Liver (tissue), 9 donors: ENCODE measurements around the gene HIVEP3. TPM values are rescaled to one million over a fixed set of nuclear protein-coding genes. Genes with fewer than 3 reads are reported as not detected.

Experiments used
- DNase-seq: peaks from one replicate; pipeline ENCODE4 v3.0.0-alpha.2; 2017; ENCODE audit warnings: low spot score
- H3K27ac ChIP-seq, 2 donors: one replicate each; pipeline ENCODE4 v1.7.0; 2013; ENCODE audit warnings: inconsistent platforms in 2 of 2, low read length in 2 of 2, control low read depth in 1 of 2, low read depth in 1 of 2, mild to moderate bottlenecking in 1 of 2
- H3K27me3 ChIP-seq, 4 donors: one replicate each; pipeline versions ENCODE4 v1.6.1 to v1.7.0; 2013; ENCODE audit warnings: low read length in 3 of 4, inconsistent platforms in 1 of 4, mild to moderate bottlenecking in 1 of 4, moderate library complexity in 1 of 4; ENCODE audit not compliant: control insufficient read depth in 4 of 4, insufficient read depth in 4 of 4
- H3K36me3 ChIP-seq, 4 donors: one replicate each; pipeline versions ENCODE4 v1.6.1 to v1.7.0; 2013; ENCODE audit warnings: low read length in 3 of 4, mild to moderate bottlenecking in 3 of 4, low read depth in 1 of 4, moderate library complexity in 1 of 4; ENCODE audit not compliant: control insufficient read depth in 4 of 4, insufficient read depth in 3 of 4
- H3K4me1 ChIP-seq, 4 donors: one replicate each; pipeline versions ENCODE4 v1.6.1 to v1.7.0; 2013; ENCODE audit warnings: low read length in 3 of 4, mild to moderate bottlenecking in 3 of 4, moderate library complexity in 1 of 4; ENCODE audit not compliant: control insufficient read depth in 4 of 4, insufficient read depth in 4 of 4
- H3K4me3 ChIP-seq, 3 donors: one replicate each; pipeline versions ENCODE4 v1.6.1 to v1.7.0; 2013; ENCODE audit warnings: low read length in 3 of 3, control low read depth in 1 of 3, low read depth in 1 of 3, mild to moderate bottlenecking in 1 of 3
- H3K9ac ChIP-seq, 2 donors: one replicate each; pipeline ENCODE4 v1.7.0; 2013; ENCODE audit warnings: low read length in 2 of 2, mild to moderate bottlenecking in 2 of 2, moderate library complexity in 2 of 2, control low read depth in 1 of 2, low read depth in 1 of 2
- H3K9me3 ChIP-seq, 4 donors: one replicate each; pipeline versions ENCODE4 v1.6.1 to v1.7.0; 2013; ENCODE audit warnings: low read length in 3 of 4; ENCODE audit not compliant: control insufficient read depth in 4 of 4
- GABPA ChIP-seq, 2 donors: IDR thresholded peaks in 1 of 2; conservative IDR thresholded peaks in 1 of 2; 2 replicates each; pipeline ENCODE4 v1.6.1; 2016; ENCODE audit warnings: antibody characterized with exemption in 2 of 2, mild to moderate bottlenecking in 1 of 2, moderate library complexity in 1 of 2
- JUND ChIP-seq, 2 donors: IDR thresholded peaks; 2 replicates each; pipeline ENCODE4 v1.6.1; 2016; ENCODE audit warnings: antibody characterized with exemption in 2 of 2
- NR2F2 ChIP-seq: IDR thresholded peaks from 2 replicates; pipeline ENCODE4 v1.6.1; 2016; ENCODE audit warnings: antibody characterized with exemption
- SP1 ChIP-seq: IDR thresholded peaks from 2 replicates; pipeline ENCODE4 v1.6.1; 2018; ENCODE audit warnings: antibody characterized with exemption, mild to moderate bottlenecking
- YY1 ChIP-seq: IDR thresholded peaks from 2 replicates; pipeline ENCODE4 v1.6.1; 2016; ENCODE audit warnings: antibody characterized with exemption, mild to moderate bottlenecking
- WGBS: extraction: QIAGEN DNeasy Blood & Tissue Kit; methylation state at CpG from one replicate; pipeline ENCODE4 v1.1.7; 2013; 5-methylcytosine and 5-hydroxymethylcytosine counted together
- polyA plus RNA-seq, 2 donors: library from polyadenylated mRNA; stranded (reverse) in 1 of 2; unstranded in 1 of 2; fragments of 200-250 nt in 1 of 2; fragments of >200 nt in 1 of 2; fragmentation: Nextera tagmentation in 1 of 2; extraction: Ambion mirVana in 1 of 2; gene quantifications; one replicate each; pipeline versions ENCODE4 v1.2.1 to v1.2.3, GENCODE V29; 2013 to 2015
- total RNA-seq, 2 donors: library from RNA; depleted of rRNA; stranded (reverse); fragments of >200 nt; gene quantifications; one replicate each; pipeline ENCODE4 v1.2.3, GENCODE V29; 2014
- TF ChIP-seq, protein P1 (sequence below): IDR thresholded peaks from 2 replicates; pipeline ENCODE4 v1.6.1; 2016; ENCODE audit warnings: antibody characterized with exemption, mild to moderate bottlenecking
- TF ChIP-seq, protein P2 (sequence below): IDR thresholded peaks from 2 replicates; pipeline ENCODE4 v1.6.1; 2016; ENCODE audit warnings: antibody characterized with exemption
- TF ChIP-seq, protein P3 (sequence below): IDR thresholded peaks from 2 replicates; pipeline ENCODE4 v1.6.1; 2016; ENCODE audit warnings: antibody characterized with exemption
- TF ChIP-seq, protein P4 (sequence below): fragments of 150-350 bp; IDR thresholded peaks from 2 replicates; pipeline ENCODE4 v1.5.1; 2017; ENCODE audit warnings: improper control_type of control experiment, low read depth, low read length; ENCODE audit not compliant: missing input control
- donor health status: healthy.
- donor health status: healthy.
- donor health status: healthy.
- donor health status: healthy.
- donor health status: healthy.

The HIVEP3 gene
- total and polyA plus RNA-seq, 4 donors = 0.93 to 1.6 (median 1.4) TPM

DNA sequence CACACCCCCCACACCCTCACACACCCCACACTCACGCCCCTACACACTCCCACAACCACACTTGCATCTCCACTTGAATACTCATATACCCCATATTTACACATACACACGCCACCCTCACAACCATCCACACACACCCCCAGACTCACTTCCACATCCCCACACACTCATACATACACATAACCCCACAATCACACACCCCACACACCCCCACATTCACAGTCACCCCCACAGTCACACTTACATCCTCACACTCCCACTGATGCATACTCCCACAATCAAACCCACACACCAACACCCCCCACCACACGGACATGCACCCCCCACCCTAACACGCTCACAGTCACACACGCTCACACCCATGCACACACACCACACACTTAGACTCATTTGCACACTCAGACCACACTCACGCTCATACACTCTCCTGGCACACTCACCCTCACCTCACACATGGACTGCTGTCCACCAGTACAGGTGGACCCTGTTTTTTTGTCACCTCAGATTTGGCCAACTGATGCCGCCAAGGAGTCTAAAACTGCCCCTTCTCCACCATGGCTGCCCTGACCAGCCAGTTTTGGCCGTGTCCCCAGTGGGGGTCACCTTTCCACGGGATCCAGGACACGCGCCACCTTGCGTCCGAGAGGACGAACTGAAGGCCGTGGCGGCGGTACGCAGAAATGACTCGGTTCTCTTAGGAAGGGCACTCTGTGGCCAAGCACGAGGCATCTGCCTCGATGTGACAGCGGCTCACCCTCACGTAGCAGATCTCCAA is 388.9 kb downstream of the HIVEP3 start:
- 92% methylated on average over 23 of the region's 23 CpGs for WGBS
- no peak for DNase-seq
- TF ChIP-seq JUND (IDR thresholded peaks at IDR 0.05) = no peak
- TF ChIP-seq, protein P1, sequence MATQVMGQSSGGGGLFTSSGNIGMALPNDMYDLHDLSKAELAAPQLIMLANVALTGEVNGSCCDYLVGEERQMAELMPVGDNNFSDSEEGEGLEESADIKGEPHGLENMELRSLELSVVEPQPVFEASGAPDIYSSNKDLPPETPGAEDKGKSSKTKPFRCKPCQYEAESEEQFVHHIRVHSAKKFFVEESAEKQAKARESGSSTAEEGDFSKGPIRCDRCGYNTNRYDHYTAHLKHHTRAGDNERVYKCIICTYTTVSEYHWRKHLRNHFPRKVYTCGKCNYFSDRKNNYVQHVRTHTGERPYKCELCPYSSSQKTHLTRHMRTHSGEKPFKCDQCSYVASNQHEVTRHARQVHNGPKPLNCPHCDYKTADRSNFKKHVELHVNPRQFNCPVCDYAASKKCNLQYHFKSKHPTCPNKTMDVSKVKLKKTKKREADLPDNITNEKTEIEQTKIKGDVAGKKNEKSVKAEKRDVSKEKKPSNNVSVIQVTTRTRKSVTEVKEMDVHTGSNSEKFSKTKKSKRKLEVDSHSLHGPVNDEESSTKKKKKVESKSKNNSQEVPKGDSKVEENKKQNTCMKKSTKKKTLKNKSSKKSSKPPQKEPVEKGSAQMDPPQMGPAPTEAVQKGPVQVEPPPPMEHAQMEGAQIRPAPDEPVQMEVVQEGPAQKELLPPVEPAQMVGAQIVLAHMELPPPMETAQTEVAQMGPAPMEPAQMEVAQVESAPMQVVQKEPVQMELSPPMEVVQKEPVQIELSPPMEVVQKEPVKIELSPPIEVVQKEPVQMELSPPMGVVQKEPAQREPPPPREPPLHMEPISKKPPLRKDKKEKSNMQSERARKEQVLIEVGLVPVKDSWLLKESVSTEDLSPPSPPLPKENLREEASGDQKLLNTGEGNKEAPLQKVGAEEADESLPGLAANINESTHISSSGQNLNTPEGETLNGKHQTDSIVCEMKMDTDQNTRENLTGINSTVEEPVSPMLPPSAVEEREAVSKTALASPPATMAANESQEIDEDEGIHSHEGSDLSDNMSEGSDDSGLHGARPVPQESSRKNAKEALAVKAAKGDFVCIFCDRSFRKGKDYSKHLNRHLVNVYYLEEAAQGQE = no peak
- TF ChIP-seq, protein P2, sequence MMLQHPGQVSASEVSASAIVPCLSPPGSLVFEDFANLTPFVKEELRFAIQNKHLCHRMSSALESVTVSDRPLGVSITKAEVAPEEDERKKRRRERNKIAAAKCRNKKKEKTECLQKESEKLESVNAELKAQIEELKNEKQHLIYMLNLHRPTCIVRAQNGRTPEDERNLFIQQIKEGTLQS = no peak
- no peak for TF ChIP-seq NR2F2
- no peak for TF ChIP-seq GABPA (IDR thresholded peaks at IDR 0.05 in 1 of 2, conservative IDR thresholded peaks at IDR 0.05 in 1 of 2)
- TF ChIP-seq, protein P3, sequence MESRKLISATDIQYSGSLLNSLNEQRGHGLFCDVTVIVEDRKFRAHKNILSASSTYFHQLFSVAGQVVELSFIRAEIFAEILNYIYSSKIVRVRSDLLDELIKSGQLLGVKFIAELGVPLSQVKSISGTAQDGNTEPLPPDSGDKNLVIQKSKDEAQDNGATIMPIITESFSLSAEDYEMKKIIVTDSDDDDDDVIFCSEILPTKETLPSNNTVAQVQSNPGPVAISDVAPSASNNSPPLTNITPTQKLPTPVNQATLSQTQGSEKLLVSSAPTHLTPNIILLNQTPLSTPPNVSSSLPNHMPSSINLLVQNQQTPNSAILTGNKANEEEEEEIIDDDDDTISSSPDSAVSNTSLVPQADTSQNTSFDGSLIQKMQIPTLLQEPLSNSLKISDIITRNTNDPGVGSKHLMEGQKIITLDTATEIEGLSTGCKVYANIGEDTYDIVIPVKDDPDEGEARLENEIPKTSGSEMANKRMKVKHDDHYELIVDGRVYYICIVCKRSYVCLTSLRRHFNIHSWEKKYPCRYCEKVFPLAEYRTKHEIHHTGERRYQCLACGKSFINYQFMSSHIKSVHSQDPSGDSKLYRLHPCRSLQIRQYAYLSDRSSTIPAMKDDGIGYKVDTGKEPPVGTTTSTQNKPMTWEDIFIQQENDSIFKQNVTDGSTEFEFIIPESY = no peak
- TF ChIP-seq, protein P4, sequence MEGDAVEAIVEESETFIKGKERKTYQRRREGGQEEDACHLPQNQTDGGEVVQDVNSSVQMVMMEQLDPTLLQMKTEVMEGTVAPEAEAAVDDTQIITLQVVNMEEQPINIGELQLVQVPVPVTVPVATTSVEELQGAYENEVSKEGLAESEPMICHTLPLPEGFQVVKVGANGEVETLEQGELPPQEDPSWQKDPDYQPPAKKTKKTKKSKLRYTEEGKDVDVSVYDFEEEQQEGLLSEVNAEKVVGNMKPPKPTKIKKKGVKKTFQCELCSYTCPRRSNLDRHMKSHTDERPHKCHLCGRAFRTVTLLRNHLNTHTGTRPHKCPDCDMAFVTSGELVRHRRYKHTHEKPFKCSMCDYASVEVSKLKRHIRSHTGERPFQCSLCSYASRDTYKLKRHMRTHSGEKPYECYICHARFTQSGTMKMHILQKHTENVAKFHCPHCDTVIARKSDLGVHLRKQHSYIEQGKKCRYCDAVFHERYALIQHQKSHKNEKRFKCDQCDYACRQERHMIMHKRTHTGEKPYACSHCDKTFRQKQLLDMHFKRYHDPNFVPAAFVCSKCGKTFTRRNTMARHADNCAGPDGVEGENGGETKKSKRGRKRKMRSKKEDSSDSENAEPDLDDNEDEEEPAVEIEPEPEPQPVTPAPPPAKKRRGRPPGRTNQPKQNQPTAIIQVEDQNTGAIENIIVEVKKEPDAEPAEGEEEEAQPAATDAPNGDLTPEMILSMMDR = no peak
- no peaks in the 10 kb centered on the region for H3K9me3 ChIP-seq
- H3K9ac ChIP-seq = no peak overlapping the region
- H3K4me3 ChIP-seq = no peak overlapping the region
- no peaks in the 10 kb centered on the region for H3K27me3 ChIP-seq
- H3K36me3 ChIP-seq = no peaks in the 10 kb centered on the region
- H3K4me1 ChIP-seq = no peaks in the 10 kb centered on the region
- H3K27ac ChIP-seq = no peak overlapping the region

DNA sequence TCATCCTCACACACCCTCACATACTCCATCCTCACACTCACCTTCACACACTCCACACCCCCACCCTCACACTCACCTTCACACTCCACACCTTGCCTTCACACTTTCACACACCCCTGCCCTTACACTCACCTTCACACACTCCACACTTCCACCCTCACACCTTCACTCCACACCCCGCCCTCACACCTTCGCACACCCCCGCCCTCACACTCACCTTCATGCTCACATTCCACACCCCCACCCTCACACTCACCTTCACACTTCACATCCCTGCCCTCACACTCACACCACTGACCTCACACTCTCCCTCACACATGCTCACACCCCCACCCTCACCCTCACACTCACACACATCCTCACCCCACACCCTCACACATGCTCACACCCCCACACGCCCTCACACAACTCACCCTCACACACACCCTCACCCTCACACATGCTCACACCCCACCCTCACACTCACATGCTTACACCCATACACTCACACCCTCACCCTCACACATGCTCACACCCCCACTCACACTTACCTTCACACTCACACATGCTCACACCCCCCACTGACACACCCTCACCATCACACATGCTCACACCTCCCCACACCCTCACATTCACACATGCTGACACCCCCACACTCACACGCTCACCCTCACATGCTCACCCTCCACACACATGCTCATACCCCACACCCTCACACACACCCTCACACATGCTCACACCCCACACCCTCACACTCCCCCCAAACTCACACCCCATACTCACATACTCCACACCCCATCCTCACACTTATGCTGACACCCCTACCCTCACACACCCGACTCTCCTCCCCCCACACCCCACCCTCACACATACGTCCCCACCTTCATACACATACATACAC is 389.8 kb downstream of the HIVEP3 start:
- no peaks in the 10 kb centered on the region for H3K27me3 ChIP-seq
- 84% methylated on average over 7 of the region's 7 CpGs for WGBS
- no peak overlapping the region for H3K4me3 ChIP-seq
- no peak overlapping the region for H3K9ac ChIP-seq
- no peaks in the 10 kb centered on the region for H3K4me1 ChIP-seq
- no peak for DNase-seq
- no peaks in the 10 kb centered on the region for H3K36me3 ChIP-seq
- no peak overlapping the region for H3K27ac ChIP-seq
- TF ChIP-seq SP1 (no peak), YY1 (no peak)
- H3K9me3 ChIP-seq = no peaks in the 10 kb centered on the region
